GM23248 (cell line): ENCODE data around the gene ZSWIM3. TPM values are rescaled to one million over a fixed set of nuclear protein-coding genes. Genes with fewer than 3 reads are reported as not detected.

Source experiments
- DNase-seq: peaks from one replicate; pipeline ENCODE4 v3.0.0-alpha.2; 2015
- H2AFZ ChIP-seq: fragments of 200-600 bp; sonication (generic); 2 replicates; pipeline ENCODE4 v1.6.1; 2016; ENCODE audit warnings: antibody characterized with exemption
- H3F3A ChIP-seq: fragments of 200-600 bp; sonication (generic); 2 replicates; pipeline ENCODE4 v1.6.1; 2016; ENCODE audit warnings: mild to moderate bottlenecking, antibody characterized with exemption, mixed run types; ENCODE audit not compliant: insufficient read depth
- H3K27ac ChIP-seq: fragments of 200-600 bp; sonication (generic); 2 replicates; pipeline ENCODE4 v1.5.1; 2016; ENCODE audit warnings: mild to moderate bottlenecking
- H3K27me3 ChIP-seq: fragments of 200-600 bp; sonication (generic); replicated peaks from 2 replicates; pipeline ENCODE4 v1.6.1; 2016; ENCODE audit warnings: mild to moderate bottlenecking; ENCODE audit not compliant: insufficient read depth
- H3K36me3 ChIP-seq: fragments of 200-600 bp; sonication (generic); 2 replicates; pipeline ENCODE4 v1.6.1; 2016; ENCODE audit warnings: low read depth, mild to moderate bottlenecking
- H3K4me1 ChIP-seq: fragments of 200-600 bp; sonication (generic); 2 replicates; pipeline ENCODE4 v1.6.1; 2016; ENCODE audit warnings: mild to moderate bottlenecking; ENCODE audit not compliant: insufficient read depth
- H3K4me2 ChIP-seq: fragments of 200-600 bp; sonication (generic); one replicate; pipeline ENCODE4 v1.6.1; 2016; ENCODE audit warnings: mild to moderate bottlenecking; ENCODE audit not compliant: unreplicated experiment
- H3K4me3 ChIP-seq: fragments of 200-600 bp; sonication (generic); 2 replicates; pipeline ENCODE4 v1.5.1; 2016; ENCODE audit warnings: mild to moderate bottlenecking
- H3K79me2 ChIP-seq: fragments of 200-600 bp; sonication (generic); 2 replicates; pipeline ENCODE4 v1.6.1; 2016; ENCODE audit warnings: mild to moderate bottlenecking; ENCODE audit not compliant: insufficient read depth
- H3K9ac ChIP-seq: fragments of 200-600 bp; sonication (generic); 2 replicates; pipeline ENCODE4 v1.6.1; 2016; ENCODE audit warnings: mild to moderate bottlenecking
- H3K9me2 ChIP-seq: fragments of 200-600 bp; sonication (generic); 2 replicates; pipeline ENCODE4 v1.6.1; 2016; ENCODE audit warnings: mixed run types, mild to moderate bottlenecking, moderate library complexity; ENCODE audit not compliant: insufficient read depth
- H3K9me3 ChIP-seq: fragments of 200-600 bp; sonication (generic); one replicate; pipeline ENCODE4 v1.6.1; 2017; ENCODE audit warnings: low read depth
- H4K20me1 ChIP-seq: fragments of 200-600 bp; sonication (generic); 2 replicates; pipeline ENCODE4 v1.6.0; 2016; ENCODE audit not compliant: insufficient read depth
- EZH2 ChIP-seq: fragments of 200-600 bp; sonication (generic); IDR thresholded peaks from 2 replicates; pipeline ENCODE4 v1.6.1; 2018; ENCODE audit warnings: antibody characterized with exemption, mild to moderate bottlenecking; ENCODE audit not compliant: insufficient read depth, poor library complexity, severe bottlenecking
- EZH2phosphoT487 ChIP-seq: fragments of 200-600 bp; sonication (generic); IDR thresholded peaks from 2 replicates; pipeline ENCODE4 v1.6.1; 2018; ENCODE audit warnings: antibody characterized with exemption, moderate library complexity, mild to moderate bottlenecking, low read depth; ENCODE audit not compliant: insufficient read depth
- WGBS, 2 experiments: methylation state at CpG; one replicate each; pipeline ENCODE4 v1.1.6; 2015 to 2017; ENCODE audit warnings: low lambda C conversion rate in 2 of 2, low coverage in 1 of 2; ENCODE audit errors: missing lambda C conversion rate in 2 of 2; 5-methylcytosine and 5-hydroxymethylcytosine counted together
- in situ Hi-C: fragments of 300-500 bp; cut with MboI; formaldehyde crosslinking; loops from 2 replicates; pipeline ENCODE4 v1.15.0; 2020
- polyA plus RNA-seq: library from polyadenylated mRNA; unstranded; fragments of >200 nt; fragmentation: Nextera tagmentation; extraction: Ambion mirVana; gene quantifications from 2 replicates; pipeline ENCODE4 v1.2.1, GENCODE V29; 2016
- total RNA-seq: library from RNA; depleted of rRNA; stranded (reverse); fragments of >200 nt; shearing (Covaris generic); gene quantifications from 2 replicates; pipeline ENCODE4 v1.2.3, GENCODE V29; 2014

ZSWIM3 gene
- total and polyA plus RNA-seq, 2 experiments from 2014 or later = 1.9 to 4.3 TPM

GRCh38 chr20:45822857-45823256 lies 34.6 kb upstream of the ZSWIM3 start:
- no peaks in the 10 kb centered on the region for H3K9me3 ChIP-seq
- H4K20me1 ChIP-seq = no peaks in the 10 kb centered on the region
- peak; percentile 75 for DNase-seq
- TF ChIP-seq EZH2 (no peak), EZH2phosphoT487 (no peak)
- H3K4me1 ChIP-seq = peaks cover 16% of the 10 kb centered on the region
- no peak overlapping the region for H3K27ac ChIP-seq
- H3K4me3 ChIP-seq = 0 out of 2 replicates have a peak overlapping the region, but pooled peaks have one; percentile 30
- in situ Hi-C loops = loop anchor here (10.0 kb wide), 1 partner anchor 132 kb away; no protein-coding TSS in a partner anchor
- peaks cover 17% of the 10 kb centered on the region; the same call in 1 of the 2 replicates for H3F3A ChIP-seq
- no peak overlapping the region for H3K9ac ChIP-seq
- H3K36me3 ChIP-seq = no peaks in the 10 kb centered on the region
- H3K27me3 ChIP-seq = no peaks in the 10 kb centered on the region
- peak overlapping the region; percentile 43 for H3K4me2 ChIP-seq
- H2AFZ ChIP-seq = 0 out of 2 replicates have a peak overlapping the region, but pooled peaks have one; percentile 37
- no peaks in the 10 kb centered on the region for H3K79me2 ChIP-seq
- 8% methylated on average over 21 to 24 of the region's 24 CpGs for WGBS, 2 experiments
- H3K9me2 ChIP-seq = no peaks in the 10 kb centered on the region

DNA sequence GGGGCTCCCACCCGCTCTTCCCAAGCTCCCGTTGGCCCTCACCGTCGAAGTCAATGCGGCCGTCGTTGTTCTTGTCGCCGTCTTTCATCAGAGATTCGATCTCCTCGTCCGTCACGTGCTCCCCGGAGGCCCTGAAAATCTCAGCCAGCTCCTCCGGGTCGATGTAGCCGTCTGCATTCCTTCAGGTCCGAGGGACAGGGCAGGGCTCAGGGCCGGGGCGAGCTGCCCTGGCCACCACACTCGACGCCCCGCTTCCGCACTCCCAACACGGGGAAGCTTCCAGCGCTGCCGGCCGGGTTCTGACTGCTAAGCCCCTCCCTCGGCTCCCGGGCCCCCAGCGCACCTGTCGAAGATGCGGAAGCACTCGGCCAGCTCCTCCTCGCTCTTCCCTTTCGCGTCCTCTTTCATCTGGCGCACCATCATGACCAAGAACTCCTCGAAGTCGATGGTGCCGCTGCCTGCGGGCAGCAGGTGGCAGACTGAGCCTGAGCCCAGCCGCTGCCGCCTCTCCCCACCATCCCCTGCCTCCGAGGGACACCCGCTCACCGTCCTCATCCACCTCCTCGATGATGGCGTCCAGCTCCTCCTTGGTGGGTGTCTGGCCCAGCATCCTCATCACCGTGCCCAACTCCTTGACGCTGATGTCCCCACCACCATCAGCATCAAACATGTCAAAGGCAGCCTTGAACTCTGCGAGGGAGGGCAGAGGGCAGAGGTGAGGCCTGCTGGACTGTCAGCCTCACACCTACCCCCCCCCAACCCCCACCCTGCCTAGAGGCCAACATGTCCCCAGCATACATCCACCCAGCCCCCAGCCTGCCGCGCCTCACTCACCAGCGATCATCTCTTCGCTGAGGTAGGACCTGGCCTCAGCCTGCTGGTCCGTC lies 33.2 kb upstream of the ZSWIM3 start:
- Histone ChIP-seq H3K9me3 (no peaks in the 10 kb centered on the region), H2AFZ (peak overlapping the region; percentile 68)
- in situ Hi-C loops = loop anchor here (10.0 kb wide), 1 partner anchor 131 kb away; no protein-coding TSS in a partner anchor

GRCh38 chr20:45826381-45827019 lies 30.9 kb upstream of the ZSWIM3 start:
- peak overlapping the region; percentile 72 for H2AFZ ChIP-seq
- in situ Hi-C loops = loop anchor here (10.0 kb wide), 1 partner anchor 128 kb away; no protein-coding TSS in a partner anchor
- H3F3A ChIP-seq = peaks cover 9% of the 10 kb centered on the region; the same call in 1 of the 2 replicates
- H3K4me2 ChIP-seq = no peak overlapping the region
- 14 to 16% methylated on average over 6 of the region's 6 CpGs for WGBS, 2 experiments
- no peaks in the 10 kb centered on the region for H3K79me2 ChIP-seq
- H3K36me3 ChIP-seq = no peaks in the 10 kb centered on the region
- peak overlapping the region; percentile 33; the same call in 1 of the 2 replicates for H3K27ac ChIP-seq
- H3K4me3 ChIP-seq = no peak overlapping the region
- H3K9me2 ChIP-seq = no peaks in the 10 kb centered on the region
- peaks cover 11% of the 10 kb centered on the region for H3K4me1 ChIP-seq
- no peaks in the 10 kb centered on the region for H3K9me3 ChIP-seq
- H3K9ac ChIP-seq = peak overlapping the region; percentile 16
- H4K20me1 ChIP-seq = no peaks in the 10 kb centered on the region
- DNase-seq = peak; percentile 58
- H3K27me3 ChIP-seq = no peaks in the 10 kb centered on the region
- no peak for TF ChIP-seq EZH2

More for the DNA sequence above, 33.2 kb upstream of the ZSWIM3 start:
- WGBS, 2 experiments = 18 to 21% methylated on average over 54 to 57 of the region's 57 CpGs
- Histone ChIP-seq H3K27ac (no peak overlapping the region), H3K4me2 (peak overlapping the region; percentile 28), H3K79me2 (no peaks in the 10 kb centered on the region), H3K27me3 (no peaks in the 10 kb centered on the region), H3K9me2 (no peaks in the 10 kb centered on the region), H4K20me1 (no peaks in the 10 kb centered on the region), H3K9ac (no peak overlapping the region), H3K36me3 (no peaks in the 10 kb centered on the region), H3K4me1 (peaks cover 11% of the 10 kb centered on the region), H3K4me3 (no peak overlapping the region), H3F3A (peaks cover 9% of the 10 kb centered on the region; the same call in 1 of the 2 replicates)
- DNase-seq = peak; percentile 65
- TF ChIP-seq EZH2 (no peak), EZH2phosphoT487 (no peak)

GRCh38 chr20:45827030-45827652 lies 30.3 kb upstream of the ZSWIM3 start, which contains the start of gene TNNC2:
Gene TNNC2, minus strand, starts transcription at chr20:45827312. Its CDS starts 64 bp downstream, at chr20:45827248.
- Histone ChIP-seq H3K4me1 (peaks cover 11% of the 10 kb centered on the region), H3K36me3 (no peaks in the 10 kb centered on the region), H3K9ac (peak within 1 kb of the TSS; percentile 16), H3F3A (peaks cover 9% of the 10 kb centered on the region; the same call in 1 of the 2 replicates), H3K27ac (peak within 1 kb of the TSS; percentile 33; the same call in 1 of the 2 replicates), H2AFZ (peak within 1 kb of the TSS; percentile 72), H3K4me3 (no peak within 1 kb of the TSS), H4K20me1 (no peaks in the 10 kb centered on the region), H3K4me2 (no peak within 1 kb of the TSS), H3K27me3 (no peaks in the 10 kb centered on the region), H3K79me2 (no peaks in the 10 kb centered on the region), H3K9me2 (no peaks in the 10 kb centered on the region), H3K9me3 (no peaks in the 10 kb centered on the region)
- in situ Hi-C loops = loop anchor here (10.0 kb wide), 1 partner anchor 128 kb away; no protein-coding TSS in a partner anchor
- DNase-seq = no peak
- TF ChIP-seq EZH2 = no peak
- no peak for TF ChIP-seq EZH2phosphoT487
- WGBS, 2 experiments = 88 to 90% methylated on average over 8 of the region's 8 CpGs
